Measurements from ENCODE around the gene TRIO.
A peak's percentile ranks its signal among the peaks of the same experiment; 100 is the strongest.
"Not testable (repeated sequence)": the region's sequence is repeated elsewhere in the genome, so short reads cannot be mapped to it uniquely, and the experiment has no call there.

TRIO gene

DNA sequence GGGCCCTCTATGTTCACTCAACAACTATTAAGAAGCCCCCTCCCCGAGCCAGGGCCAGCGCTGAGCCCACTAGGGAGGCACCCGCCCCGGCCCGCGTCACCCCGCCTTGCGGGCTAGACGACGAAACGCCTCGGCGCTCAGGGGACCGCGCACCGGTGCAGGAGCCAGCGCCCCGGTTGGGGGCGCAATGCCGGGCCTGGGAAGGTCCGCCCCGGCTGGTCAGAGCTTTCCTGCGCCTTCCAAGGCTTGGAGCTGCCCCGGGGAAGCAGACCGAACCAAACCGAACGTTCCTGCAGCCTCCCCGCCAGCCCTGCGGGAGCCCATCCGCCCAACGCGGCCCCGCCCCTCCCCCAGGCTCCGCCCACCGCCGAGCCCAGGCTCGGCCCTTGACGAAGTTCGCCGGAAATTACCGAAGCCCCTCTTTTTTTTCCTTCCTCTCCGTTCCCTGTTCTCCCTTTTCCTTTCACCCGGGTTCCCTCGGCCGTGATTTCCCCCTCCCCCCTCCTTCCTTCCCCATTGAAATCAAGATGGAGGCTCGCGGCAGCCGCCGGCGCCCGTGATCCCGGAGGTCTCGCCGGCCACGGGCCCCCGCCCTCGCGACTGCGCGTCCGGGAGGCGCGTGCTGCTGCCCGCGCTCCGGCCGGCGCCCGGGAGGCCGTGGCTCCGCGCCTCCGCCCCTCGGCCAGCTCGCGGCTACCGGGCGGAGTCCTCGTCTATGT is at the start of gene TRIO:
Gene TRIO, plus strand, starts transcription at position 516 of the 719 bp plus-strand sequence. CDS start 384 bp downstream, outside the sequence.
- peak; percentile 75 for DNase-seq

DNA sequence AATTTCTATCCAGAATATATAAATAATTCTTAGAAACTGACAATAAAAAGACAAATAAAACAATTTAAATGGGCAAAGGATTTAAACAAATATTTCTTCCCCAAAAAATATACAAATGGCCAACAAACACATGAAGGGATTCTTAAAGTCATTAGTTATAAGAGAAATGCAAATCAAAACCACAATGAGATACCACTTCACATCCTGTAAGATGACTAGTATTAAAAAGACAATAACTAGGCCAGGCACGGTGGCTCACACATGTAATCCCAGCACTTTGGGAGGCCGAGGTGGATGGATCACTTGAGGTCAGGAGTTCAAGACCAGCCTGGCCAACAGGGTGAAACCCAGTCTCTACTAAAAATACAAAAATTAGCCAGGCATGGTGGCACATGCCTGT is 45.8 kb upstream of the TRIO start:
- not testable (repeated sequence) for DNase-seq

DNA sequence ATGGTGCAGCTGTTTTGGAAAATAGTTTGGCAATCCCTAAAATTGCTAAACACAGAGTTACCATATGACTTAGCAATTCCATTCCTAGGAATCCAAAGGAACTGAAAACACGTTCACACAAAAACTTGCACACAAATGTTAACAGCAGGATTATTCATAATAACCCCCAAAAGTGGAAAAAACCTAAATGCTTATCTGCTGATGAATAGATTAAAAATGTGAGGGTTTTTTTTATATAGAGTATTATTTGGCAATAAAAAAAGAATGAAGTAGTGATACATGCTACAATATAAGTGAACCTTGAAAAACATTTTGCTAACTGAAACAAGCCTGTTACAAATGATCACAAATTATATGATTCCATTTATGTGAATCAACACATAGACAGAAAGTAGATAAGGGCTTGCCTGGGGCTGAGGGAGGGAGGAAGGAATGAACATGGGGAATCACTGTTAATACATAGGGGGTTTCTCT is 45.1 kb upstream of the TRIO start:
- no peak for DNase-seq

DNA sequence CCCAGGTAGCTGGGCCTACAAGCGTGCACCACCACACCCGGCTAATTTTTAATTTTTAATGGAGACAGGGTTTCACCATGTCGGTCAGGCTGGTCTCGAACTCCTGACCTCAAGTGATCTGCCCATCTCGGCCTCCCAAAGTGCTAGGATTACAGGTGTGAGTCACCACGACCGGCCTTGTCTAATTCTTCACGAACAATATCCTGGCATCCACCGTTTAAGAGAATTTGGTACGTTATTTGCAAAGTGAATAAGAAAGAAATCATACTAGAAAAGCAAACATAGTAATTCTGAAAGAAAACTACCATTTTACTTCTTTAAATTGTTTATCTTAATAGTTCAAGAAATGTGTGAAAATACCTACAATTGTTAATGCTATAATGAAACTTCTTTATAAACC is 42.9 kb upstream of the TRIO start:
- no peak for DNase-seq

DNA sequence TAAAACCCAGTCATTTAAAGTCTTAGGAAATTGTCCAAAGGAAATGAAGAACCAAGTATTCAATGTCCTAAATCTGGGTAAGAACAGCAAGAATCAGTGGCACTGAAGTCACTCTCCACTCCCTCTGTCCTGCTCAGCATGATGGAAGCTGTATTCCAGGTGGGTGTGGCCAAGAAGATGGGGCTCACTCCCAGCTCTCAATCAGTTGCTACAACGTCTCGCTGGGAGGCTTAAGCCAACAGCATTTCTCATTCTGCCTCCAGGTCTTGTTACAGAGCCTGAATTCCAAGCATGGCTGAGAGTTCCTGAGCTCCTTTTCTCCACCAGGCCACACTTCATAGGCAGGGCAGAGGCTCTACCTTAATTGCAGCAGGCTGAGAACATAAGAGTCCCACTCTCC is 41.2 kb upstream of the TRIO start:
- DNase-seq, result no peak

DNA sequence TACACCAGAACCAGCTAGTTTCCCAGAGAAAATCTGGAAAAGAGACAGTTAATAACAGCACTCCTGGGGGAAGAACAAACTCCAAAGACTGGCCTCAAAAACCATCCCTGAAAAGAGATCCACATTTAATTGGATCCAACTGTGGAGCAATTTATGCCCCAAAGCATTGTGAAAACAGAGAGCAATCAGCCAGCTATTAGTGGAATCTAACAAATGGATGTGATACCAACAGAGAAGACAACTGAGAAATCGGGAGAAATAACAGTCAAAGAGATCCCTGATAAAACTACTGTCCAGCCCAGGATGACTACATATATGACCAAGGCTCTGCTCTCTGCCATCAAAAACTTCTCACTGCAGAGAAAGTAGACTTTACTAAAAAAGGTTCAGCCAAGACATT is 40.5 kb upstream of the TRIO start:
- no peak for DNase-seq

DNA sequence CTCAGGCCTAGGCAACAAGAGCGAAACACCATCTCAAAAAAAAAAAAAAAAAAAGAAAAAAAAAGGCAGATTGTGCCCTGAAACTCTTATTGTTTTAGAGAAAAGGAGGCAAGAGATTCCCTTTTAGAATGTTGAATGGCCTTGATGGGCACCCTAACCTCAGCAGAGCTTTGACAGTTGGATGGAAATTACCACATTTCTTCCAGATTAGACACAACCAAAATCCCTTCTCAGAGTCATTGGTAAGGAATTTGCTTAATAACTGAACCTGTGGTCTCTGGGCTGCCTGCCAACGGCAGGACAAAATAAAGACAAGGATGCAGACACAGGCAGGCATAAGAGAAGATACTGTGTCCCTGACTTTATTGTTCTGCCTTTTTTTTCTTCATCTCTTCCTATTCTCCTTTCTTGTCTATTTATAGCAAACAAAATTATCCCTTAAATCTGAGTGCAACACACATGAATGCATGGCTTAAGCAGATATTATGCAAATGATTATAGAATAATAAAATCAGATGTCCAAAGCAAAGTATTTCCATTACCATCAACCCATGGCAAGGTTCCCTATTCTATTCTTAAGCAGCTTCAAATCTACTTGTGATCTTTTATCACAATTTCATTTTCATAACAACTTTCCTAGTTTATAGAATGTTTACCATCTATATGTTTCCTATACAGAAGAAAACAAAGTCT is 37.3 kb upstream of the TRIO start:
- DNase-seq, result no peak

DNA sequence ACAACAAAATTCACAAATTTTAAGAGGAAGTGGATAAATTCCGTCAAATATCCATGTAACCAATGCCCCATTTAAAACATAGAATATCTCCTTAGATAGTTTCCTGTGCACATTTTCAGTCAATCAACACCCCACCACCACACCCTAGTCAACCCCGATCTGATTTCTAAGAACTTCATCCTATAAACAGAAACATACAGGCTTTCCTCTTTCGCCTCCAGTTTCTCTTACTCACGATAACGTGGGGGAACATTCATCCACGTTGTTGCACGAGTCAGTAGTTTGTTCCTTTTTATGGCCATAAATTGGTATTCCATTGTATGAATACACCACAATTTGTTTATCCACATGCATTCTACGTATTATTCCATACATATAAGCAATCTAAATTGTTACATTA is 35.6 kb upstream of the TRIO start:
- DNase-seq, result no peak

DNA sequence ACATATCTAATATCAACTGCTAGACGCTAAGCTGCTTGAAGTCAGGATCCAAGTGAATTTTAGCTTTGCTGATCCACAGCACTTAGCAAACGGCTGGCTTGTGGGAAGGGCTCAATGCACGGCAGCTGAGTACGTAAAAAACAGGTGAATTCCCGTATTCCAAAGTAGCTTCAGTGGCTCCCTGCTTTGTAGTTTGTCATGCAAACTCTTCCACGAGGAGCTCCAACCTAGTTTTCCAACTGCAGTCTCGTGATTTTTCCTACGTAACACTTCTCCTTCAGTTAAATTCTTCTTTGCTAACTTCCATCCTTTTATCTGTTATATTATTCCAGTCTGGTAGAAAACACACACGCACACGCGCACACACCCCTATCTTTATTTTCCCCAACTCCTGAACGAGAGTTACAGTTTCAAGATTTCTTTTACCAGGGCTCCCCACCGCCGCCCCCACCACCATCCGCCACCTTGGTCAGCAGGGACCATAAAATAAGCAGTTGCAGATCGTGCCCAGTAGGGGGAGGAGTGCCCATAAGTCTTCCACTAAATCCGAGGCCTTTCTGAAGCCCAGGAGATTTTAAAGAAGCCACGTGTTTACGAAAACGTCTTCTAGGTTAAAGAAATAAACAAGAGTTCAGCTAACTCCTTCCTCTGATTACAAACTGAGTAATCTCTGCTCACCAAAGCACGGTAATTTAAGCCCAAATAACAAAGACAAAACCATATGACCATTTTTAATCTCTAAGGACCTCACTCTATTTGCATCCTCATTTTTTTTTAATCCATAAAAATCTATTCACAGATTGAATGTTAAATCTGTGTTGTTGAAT is 34.8 kb upstream of the TRIO start:
- DNase-seq, result no peak

DNA sequence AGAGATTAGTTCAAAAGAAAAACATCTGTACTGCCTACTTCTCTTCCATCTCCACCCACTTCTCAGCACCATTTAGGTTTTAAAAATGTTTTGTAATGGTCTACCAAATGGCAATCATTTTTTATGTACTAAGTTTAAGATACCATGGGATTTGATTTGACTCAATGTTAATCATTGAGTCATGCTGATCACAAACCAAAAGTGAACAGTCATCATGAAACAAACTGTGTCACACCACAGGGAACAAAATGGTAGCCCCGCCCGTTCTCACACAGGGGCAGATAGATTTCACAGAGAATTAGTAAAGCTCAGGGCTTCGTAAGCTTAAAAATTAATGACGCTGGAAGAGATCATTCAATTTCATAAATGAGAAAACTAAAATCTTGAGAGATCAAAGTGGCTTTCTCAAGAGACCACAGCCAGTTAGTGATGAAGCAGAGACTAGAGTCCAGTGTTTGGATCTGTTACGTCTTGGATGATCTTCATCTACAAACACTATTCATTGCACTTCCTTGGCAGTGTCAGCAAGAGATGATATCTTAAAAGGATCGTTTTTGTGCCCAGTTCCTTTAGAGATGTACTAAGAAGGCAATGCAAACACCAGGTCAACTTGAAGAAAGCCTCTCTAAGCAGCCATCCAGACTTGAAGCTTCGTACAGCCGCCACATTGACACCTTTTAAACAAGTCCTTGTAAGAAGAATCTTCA is 33.9 kb upstream of the TRIO start:
- DNase-seq, result peak; percentile 12

DNA sequence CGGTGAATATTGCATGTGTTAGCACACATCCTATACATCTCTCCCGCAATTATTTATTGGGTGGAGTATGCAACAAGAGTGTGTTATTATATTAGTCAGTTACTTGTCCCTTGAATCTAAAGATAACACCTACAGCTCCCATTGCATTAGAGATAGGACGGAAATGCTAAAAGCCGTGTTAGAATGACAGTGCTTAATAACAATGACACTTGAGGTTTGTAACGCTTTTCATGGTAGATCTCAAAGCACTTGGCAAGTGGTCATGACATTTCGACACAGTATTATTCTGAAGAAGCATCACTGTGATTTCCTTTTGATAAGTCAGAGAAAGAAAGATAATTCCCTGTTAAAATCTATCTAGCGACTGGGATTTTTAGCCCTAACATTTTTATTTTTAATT is 33.4 kb upstream of the TRIO start:
- no peak for DNase-seq

DNA sequence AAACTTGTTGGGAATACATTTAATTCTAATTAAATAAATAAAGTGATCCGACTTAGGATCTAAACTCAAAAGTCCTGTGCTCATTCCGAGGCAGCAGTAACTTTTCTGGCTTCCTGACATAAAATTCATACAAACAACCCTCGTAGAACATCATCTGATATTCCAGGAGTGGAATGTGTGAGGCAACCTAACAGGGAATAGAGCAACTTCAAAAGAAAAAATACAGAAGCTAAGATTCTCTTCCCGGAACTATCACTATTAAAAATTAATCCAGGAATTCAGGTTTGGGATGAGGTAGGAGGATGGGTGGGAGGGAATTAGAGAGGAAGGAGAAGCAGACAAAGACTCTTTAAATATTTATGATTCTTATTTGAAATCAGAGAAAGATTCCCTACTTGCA is 32.9 kb upstream of the TRIO start:
- no peak for DNase-seq

DNA sequence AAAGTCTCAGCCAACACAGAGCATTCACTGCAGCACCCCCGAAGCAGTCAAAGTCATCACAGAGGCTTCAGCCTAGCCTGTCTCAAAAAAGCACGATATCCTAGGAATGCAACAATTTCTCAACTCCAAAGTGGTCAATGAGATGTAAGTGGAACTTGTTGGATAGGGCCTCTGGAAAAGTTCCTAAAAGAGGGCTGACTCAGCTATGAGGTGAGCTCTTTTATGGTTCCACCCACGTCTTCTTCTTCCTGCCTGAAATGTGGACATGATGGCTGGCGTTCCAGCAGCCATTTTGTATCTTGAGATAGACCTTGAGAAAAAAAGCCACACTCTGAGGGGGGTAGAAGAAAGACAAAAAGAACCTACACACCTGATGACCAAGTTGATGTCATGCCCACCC is 32.5 kb upstream of the TRIO start:
- DNase-seq, result no peak

DNA sequence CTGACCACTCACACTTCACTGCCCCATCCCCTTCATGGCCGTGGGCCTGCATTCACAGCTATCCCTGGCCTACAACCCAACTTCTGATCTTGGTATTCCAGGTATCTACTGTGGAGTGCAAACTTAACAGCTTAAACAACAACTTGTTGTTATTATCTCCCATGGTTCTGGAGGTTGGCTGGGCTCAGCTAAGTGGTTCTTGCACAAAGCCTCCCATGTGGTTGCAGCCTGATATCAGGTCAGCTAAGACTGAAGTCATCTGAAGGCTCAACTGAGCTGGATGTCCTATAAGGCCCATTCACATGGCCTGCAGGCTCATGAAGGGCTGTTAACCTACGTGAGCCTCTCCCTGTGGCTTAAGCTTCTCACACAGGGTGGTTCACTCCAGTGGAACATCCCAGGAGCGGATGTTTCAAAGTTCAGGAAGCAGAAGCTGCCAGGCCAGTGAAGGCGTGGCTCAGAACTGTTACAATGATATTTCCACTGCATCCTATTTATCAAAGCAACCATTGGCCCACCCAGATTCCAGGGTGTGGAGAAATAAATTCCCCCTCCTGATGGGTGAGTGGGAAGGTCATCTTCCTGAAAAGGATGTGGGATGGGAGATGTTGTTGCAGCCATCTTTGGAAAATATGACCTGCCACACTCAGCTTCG is 30.0 kb upstream of the TRIO start:
- no peak for DNase-seq

DNA sequence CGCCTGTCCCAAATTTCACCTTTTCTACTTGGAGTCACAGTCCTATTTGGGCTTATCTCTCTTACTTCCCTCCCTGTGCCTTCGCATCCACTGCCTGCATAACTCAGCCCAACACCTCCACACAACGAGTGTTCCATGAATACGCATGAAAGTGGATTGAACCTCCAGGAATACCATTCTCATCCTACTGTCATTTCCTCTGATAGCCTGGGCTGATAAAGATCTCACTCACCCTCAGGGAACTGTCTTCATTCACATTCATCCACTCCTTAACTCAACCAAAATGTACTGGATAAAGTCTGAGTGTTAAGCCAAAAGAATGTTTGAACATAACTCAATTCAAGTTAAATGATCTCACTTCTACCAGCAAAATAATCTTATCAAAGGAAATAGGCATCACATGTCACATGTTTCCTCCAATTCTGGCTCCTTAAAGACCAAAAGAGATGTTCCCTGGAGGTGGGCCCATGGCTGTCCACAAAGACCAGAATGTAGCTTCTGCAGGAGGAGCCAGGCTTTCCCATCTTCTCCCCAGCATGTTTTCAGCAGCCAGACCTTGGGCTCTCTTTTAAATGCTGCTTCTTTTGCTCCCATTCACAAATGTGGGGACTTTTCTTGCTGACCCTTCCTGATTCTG is 28.4 kb upstream of the TRIO start:
- no peak for DNase-seq

DNA sequence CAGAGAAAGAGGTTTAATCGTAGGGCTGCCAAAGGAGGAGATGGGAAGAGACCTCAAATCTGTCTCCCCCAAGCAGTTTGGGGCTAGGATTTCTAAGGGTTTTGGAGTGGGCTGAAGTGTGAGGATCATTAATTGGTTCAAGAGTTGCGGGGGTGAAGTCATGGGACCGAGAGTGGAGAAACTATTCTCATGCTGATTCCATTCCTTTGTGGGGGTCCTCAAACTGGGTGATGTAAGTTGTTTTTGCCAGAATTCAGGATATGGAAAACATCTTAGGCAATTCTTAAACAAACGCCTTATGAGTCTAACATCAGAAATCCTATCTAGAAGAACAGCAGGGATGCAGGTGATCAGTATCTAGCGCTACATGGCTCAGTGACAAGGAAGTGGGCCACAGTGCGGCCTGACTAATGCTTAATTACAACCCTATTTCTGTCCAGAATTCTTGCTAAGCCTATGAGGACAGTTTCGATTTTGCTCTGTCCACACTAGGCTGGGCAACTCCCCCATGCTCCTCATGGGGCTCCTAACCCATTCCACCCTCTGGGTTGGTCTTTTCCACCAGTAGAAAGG is 27.7 kb upstream of the TRIO start:
- DNase-seq, result no peak

DNA sequence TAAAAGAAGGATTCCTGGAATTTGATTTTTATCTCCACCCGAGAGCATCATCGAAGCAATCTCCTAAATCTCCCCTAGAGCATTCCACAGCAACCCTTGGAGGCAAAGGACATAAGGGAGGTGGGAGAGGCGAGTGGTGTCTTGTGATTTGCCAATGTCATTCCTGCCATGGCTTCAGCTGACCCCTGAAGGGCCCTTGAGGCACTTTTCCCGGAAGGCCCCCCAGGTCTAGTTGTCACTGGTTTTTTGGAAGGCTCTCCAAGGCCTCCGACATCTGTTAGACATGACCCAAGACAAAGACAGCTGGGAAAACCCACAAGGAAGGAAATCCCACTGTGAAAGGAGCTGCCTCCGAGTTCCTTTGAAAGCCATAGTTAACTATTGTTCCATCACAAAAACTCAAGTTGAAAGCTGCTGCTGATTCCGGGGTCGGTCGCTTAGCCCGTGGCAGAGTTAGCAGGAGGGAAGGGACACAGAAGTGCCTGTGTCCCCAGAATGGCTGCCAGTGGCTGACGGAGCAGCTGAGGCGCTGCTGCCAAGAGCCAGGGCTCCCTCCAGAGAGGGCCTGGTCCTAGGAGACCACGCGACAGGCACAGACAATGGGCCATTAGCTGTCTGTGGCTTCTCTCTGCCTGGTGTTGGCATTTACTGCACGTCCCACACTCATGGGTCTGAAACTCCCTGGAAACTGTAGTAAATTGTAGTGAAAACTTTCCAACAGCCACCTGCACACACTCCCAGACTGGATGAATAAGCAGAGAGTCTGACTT is 24.4 kb upstream of the TRIO start:
- no peak for DNase-seq

DNA sequence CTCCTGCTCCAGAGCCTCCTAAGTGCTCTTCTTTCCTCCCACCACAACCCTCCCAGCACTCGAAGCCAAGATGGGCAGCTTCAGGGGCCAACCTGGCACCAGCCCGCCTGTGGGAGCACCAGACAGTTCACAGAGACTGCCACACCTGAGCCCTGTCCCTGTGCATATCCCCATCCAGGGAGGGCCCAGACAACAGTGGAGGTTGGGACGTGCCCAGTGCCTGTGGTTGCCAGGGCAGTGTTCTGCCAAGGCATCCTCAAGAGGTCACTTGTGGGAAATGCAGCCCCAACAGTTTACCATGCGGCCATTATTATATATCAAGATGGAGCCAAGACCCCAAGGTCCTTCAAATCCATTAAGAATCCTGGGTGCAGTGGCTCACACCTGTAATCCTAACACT is 23.0 kb upstream of the TRIO start:
- no peak for DNase-seq

DNA sequence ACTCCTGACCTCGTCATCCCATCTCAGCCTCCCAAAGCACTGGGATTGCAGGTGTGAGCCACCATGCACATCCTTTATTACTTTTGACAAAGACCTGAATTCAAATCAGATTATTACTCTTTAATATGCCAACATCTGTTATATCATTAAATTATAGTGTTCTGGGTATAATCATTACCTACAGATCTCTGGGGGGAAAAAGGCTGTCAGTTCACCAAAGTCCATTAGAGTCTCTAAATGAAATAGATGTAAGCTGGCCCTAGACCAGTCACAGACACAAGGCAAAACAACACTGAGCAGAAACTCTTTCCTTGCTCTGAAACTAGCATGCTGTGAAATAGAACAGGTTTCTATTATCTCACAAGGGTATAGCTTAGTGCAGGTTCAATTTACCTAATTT is 21.6 kb upstream of the TRIO start:
- no peak for DNase-seq

DNA sequence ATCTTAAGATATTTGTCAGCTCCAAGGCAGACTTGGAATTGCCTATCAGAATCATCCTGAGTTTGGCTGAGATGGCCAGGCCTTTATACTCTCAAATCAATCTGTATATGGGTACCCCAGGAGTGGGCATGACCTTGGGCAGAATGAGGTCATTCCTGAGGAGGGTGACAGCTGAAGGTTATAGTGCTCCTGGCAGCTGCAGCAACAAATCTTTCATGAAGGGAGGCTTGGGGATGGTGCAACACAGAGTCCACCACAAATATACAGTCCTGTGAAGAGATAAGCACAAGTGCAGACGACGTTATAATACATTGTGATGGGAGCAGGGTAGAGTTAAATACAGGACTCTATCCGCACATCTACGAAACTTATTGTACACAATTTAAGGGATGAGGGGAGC is 21.1 kb upstream of the TRIO start:
- DNase-seq, result no peak

DNA sequence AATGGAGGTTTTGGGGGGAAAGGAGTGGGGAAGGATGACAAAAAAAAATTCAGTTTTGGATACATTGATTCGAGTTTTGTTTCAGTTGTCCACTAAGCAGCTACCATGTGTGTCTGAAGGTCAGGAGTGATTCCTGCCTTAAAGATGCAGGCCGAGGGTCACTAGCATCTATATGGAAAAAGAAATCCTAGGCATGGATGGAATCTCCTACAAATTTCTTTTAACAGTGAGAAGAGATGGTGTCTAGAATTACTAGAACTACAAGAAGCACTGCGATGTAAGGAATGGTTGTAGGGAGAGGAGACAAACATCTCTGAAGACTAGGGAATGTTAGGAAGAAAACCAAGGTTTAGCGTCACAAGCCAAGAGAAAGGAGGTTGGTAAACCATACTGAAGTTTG is 19.6 kb upstream of the TRIO start:
- no peak for DNase-seq

All from stimulated activated CD4-positive, alpha-beta T cell treated with anti-CD3 and anti-CD28 coated beads, Interleukin-4, amount 100 ng/mL, for 24 hours (primary cell).